Measurements from ENCODE around the gene RABGAP1L. TPM values are rescaled to one million over a fixed set of nuclear protein-coding genes. Genes with fewer than 3 reads are reported as not detected.

Gene RABGAP1L
- total RNA-seq, 1 donor from 2014 or later: 69.4 TPM

DNA sequence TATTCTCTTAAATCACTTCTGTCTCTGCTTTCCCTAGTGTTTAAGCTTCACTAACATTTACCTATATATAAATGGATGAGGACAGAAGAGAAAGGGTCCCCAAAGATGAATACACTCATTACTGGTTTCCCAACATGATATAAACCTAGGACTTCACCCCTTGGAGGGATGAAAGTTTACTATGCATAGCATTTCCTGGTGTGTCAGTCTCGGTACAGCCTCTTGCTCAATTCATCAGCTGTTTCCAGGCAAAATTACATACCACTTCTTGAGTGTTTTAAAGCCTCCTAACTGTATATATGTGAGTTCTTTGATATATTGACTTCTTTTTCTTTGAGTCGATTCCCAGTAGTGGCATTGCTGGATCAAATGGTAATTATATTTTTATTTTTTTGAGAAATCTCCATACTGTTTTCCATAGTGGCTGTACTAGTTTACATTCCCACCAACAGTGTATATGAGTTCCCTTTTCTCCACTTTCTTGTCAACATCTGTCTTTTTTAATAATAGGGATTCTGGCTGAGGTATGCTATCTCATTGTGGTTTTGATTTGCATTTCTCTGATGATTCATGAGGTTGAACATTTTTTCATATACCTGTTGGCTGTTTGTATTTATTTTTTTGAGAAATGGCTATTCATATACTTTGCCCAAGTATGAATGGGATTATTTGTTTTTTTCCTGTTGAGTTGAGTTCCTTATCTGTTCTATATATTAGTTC lies 581.1 kb downstream of the RABGAP1L start:
- intact Hi-C loops (cut with micrococcal nuclease): loop anchor here (10.0 kb wide), 3 partner anchors 646 to 1536 kb away; partner anchors contain the start of genes CENPL, DARS2 and TNFSF4

GRCh38 chr1:174742805-174743653 lies 583.7 kb downstream of the RABGAP1L start:
- intact Hi-C loops (cut with micrococcal nuclease): loop anchor here (10.0 kb wide), 3 partner anchors 648 to 1538 kb away; partner anchors contain the start of genes CENPL, DARS2 and TNFSF4

DNA sequence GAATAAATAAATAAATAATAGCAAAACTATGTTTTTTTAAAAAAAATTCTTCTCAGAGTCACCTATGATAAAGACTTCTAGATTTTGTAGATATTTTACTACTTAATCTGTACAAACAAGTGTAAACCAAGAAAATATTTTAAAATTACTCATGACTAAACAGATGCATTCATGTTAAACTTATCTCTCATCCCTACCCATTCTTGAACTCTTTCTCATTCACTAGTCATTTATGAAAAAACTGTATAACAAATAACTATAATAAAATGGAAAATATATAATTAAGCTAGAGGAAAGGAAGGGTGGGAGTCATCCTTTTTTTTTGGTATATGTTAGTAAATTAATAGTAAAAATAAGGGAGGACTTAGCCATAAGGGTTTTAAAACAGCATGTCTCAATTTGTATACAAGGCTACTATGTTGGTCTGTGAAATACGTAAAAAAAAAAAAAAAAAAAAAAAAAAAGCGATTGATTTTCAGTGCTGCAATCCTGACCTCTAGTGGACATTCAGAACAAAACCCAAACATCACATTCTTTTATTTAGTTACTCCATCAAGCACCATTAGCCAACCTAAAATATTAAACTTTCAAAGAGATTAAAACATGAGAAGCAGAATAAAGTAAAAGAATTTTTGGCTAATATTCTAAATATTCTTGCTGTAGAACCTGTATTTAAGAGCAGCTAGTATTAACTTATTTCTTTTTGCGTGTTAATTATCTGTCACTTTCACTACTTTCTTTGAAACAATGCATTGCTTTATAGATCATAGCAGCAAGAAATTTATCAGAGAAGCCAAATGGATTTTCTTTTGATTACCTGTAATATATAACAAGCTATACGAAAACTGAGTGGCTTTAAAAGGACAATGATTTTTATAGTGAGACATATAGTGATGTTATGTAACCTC lies 584.6 kb downstream of the RABGAP1L start:
- intact Hi-C loops (cut with micrococcal nuclease): loop anchor here (1.0 to 10.0 kb wide), 8 partner anchors 482 to 1999 kb away; partner anchors contain the start of genes CENPL, DARS2, TNFSF4 and ZBTB37

GRCh38 chr1:174744886-174745285 lies 585.6 kb downstream of the RABGAP1L start:
- intact Hi-C loops (cut with micrococcal nuclease): loop anchor here (1.0 to 10.0 kb wide), 8 partner anchors 483 to 2000 kb away; partner anchors contain the start of genes CENPL, DARS2, TNFSF4 and ZBTB37

- intact Hi-C loops (cut with micrococcal nuclease): loop anchor here (10.0 kb wide), 3 partner anchors 651 to 1541 kb away; partner anchors contain the start of genes CENPL, DARS2 and TNFSF4
Measured at GRCh38 chr1:174746024-174746808, 586.9 kb downstream of the RABGAP1L start.

GRCh38 chr1:174747613-174748012 lies 588.3 kb downstream of the RABGAP1L start:
- intact Hi-C loops (cut with micrococcal nuclease): loop anchor here (10.0 kb wide), 3 partner anchors 653 to 1543 kb away; partner anchors contain the start of genes CENPL, DARS2 and TNFSF4

GRCh38 chr1:174748586-174748985 lies 589.3 kb downstream of the RABGAP1L start:
- intact Hi-C loops (cut with micrococcal nuclease): loop anchor here (10.0 kb wide), 3 partner anchors 654 to 1544 kb away; partner anchors contain the start of genes CENPL, DARS2 and TNFSF4

DNA sequence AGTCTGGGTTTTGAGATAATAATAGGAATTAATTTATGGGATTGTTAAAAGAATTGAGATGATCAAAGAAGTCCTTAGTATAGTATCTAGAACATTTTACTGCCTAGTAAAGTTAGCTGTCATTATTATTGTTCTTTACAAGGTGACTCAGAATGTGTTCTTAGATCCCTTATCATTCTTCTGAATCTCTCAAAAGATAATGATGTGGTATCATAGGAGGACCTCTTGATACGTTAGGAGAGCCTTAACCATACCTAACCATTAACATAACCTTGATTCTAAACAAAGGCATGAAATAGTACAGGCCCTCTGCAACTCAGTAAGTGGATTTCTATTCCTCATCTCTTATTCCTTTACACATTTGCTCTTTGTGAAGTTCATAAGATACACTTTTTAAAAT lies 593.8 kb downstream of the RABGAP1L start:
- intact Hi-C loops (cut with micrococcal nuclease): no loop called here

DNA sequence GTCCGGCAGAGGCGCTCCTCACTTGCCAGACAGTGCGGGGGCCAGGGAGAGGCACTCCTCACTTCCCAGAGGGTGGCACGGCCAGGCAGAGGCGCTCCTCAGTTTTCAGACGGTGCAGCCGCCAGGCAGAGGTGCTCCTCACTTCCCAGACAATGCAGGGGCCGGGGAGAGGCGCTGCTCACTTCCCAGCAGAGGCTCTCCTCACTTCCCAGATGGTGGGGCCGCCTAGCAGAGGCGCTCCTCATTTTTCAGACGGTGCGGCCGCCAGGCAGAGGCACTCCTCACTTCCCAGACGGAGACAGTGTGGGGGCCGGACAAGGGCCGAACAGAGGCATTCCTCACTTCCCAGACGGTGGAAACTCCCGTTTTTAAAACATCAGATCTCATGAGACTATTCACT lies 602.0 kb downstream of the RABGAP1L start:
- intact Hi-C loops (cut with micrococcal nuclease): no loop called here

DNA sequence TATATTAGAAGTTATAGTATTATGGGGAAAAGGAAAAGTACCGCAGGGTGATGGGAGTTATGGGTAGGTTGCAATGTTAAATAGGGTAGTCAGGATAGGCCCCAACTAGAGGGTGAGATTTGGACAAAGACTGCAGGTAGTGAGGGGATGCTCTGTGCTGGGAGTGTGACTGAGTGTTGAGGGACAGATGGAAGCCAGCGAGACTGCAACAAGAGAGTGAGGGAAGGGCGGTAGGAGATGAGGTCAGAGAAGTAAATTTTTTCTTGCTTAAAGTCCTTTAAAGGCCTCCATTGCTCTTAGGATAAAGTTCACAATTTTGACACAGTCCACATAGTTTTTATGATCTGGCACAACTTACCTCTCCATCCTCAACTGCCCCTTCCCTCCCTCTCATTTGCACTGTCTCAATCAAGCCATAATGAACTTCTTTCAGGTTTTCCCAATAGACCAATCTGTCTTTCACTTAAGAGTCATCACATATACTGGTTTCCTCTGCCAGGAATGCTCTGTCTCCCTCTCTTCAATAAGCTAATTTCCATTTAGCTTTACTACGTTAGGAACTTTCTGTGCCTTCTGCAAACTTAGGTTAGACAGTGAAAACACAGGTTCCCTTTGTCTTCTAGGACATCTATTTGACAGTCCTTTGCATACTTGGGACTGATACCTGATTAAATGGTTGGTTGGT lies 602.7 kb downstream of the RABGAP1L start:
- intact Hi-C loops (cut with micrococcal nuclease): no loop called here

DNA sequence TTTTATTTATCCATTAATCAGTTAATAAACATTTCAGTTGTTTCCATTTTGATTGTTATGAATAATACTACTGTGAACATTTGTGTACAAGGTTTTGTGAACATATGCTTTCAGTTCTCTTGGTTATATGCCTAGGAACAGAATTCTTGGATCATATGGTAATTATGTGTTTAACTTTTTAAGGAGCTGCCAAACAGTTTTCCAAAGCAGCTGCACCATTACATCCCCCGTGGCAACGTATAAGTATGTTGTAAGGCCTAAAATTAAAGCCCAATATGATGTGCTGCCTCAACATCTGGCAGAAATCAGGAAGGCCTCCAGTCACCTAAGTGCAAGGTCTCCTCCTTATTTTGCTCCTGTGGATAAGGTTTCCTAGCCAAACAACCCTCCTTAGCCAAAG lies 604.9 kb downstream of the RABGAP1L start:
- intact Hi-C loops (cut with micrococcal nuclease): no loop called here

DNA sequence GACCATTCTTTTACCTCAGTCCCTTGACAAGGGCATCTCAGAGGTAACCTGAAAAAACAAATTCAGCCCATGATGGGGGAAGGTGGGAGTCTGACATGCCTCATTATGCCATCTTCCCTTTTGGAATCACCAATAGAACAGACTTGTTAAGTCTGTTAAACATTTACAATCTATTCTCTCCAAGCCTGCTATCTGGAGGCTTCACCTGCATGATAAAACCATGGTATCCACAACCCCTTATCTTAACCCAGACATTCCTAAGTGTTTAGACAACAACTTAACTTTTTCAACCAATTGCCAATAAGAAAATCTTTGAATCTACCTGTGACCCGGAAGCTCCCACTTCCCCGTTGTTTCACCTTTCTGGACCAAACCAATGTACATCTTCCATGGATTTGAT lies 607.4 kb downstream of the RABGAP1L start:
- intact Hi-C loops (cut with micrococcal nuclease): no loop called here

- intact Hi-C loops (cut with micrococcal nuclease): no loop called here
Measured at GRCh38 chr1:174768516-174768915, 609.2 kb downstream of the RABGAP1L start.

- intact Hi-C loops (cut with micrococcal nuclease): no loop called here
Measured at GRCh38 chr1:174768949-174769348, 609.6 kb downstream of the RABGAP1L start.

DNA sequence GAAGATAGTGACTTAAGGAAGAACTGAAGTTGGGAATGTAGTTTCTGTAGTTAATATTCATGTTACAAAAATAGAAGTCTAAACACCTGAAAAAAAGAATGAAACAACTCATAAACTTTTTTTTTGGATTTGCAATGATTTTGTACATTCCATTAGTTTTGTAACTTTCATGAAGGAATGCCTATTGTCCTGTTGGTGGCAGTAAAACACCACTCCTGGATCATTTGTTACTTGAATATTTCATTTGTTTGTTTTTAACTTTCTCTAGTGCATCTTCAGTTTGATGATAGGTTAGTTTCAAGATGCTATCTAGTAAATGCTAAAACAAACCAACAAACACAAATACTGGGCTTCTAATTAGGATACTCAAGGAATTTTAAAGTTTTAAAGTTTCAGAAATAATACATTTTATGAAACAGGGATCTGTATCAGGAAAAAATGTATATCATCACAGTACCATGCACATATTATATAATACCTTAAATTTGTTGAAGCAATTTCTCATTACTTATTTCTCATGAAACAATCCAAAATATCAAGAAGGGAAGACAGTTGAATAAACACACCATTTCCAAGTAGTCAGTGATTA lies 610.7 kb downstream of the RABGAP1L start:
- intact Hi-C loops (cut with micrococcal nuclease): loop anchor here (1.0 to 5.0 kb wide), 7 partner anchors 30 to 259 kb away; no protein-coding TSS in a partner anchor

GRCh38 chr1:174775621-174776020 lies 616.3 kb downstream of the RABGAP1L start:
- intact Hi-C loops (cut with micrococcal nuclease): no loop called here

DNA sequence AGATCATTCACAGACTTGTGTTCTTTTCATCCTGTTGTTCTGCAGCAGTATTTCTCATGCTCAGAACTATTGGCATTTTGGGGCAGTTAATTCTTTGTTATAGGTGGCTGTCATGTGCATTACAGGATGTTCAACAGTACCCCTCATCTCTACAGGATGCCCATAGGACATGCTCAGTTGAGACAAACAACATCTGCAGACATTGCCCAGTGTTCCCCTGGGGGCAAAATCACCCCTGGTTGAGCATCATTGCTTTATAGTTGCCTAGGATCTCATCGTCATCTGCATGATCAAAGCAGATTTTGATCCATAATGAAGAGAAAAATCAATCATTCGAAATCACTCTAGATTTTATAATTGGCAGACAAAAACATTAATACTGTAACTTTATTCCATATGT lies 617.9 kb downstream of the RABGAP1L start:
- intact Hi-C loops (cut with micrococcal nuclease): no loop called here

- intact Hi-C loops (cut with micrococcal nuclease): no loop called here
Measured at GRCh38 chr1:174785510-174785909, 626.2 kb downstream of the RABGAP1L start.

DNA sequence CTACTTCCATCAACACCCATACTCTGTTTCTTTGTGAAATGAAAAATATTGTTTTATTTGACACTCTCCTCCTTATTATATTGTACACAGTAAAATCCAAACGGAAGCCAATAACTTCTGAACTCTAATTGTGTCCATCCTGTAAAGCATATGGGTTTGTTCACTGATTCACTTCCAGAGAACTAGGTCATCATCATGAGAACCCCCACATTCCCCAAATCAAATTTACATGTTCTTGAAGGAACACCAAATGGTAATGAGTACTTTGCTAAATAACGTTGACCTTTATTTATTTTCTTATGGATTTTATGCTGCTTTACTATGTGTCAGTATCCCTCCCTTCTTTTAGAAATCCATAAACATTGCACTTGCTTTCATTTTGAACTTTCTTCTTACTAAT lies 627.0 kb downstream of the RABGAP1L start:
- intact Hi-C loops (cut with micrococcal nuclease): no loop called here

Data from T-helper 1 cell treated with Interleukin-12 subunit alpha and Interleukin-12 subunit beta and Interleukin-4 antibody, amounts not matched to agents 30 ng/mL and 1 ng/mL, for 36 hours (primary cell).